ENCODE results near the gene E2F2.

GRCh38 chr1:23483321-23484252 is 47.4 kb downstream of the E2F2 start, which contains the start of gene ASAP3:
- TF ChIP-seq CTCF (IDR thresholded peaks at IDR 0.05; ENCODE audit: low read length) (0 out of 2 replicates have a peak, but pooled peaks have one; percentile 19), EZH2 (IDR thresholded peaks at IDR 0.05; ENCODE audit: borderline replicate concordance, low read length) (no peak)
